Activated T-cell treated with anti-CD3 and anti-CD28 coated beads for 24 hours (primary cell): ENCODE results near the gene CBX3.
"Not testable (repeated sequence)": the region's sequence is repeated elsewhere in the genome, so short reads cannot be mapped to it uniquely, and the experiment has no call there.

Experiments used
- DNase-seq: peaks from one replicate; pipeline ENCODE4 v3.0.0-alpha.2; 2020; ENCODE audit warnings: low read depth

Gene CBX3

DNA sequence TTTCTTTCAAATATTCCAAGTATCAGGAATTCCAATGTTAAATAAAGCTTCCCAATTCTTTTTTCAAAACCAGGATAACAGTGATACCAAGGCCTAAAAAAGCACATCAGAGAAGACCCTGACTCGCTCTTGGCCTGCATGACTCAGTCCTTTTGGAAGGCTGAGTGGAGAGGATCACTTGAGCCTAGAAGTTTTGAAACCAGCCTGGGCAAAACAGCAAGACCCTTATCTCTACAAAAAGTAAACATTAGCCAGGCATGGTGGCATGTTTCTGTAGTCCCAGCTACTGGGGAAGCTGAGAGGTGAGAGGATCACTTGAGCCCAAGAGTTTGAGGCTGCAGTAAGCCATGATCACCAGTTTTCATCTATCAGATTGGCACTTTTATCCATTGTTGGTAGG lies 30.9 kb upstream of the CBX3 start:
- no peak for DNase-seq

DNA sequence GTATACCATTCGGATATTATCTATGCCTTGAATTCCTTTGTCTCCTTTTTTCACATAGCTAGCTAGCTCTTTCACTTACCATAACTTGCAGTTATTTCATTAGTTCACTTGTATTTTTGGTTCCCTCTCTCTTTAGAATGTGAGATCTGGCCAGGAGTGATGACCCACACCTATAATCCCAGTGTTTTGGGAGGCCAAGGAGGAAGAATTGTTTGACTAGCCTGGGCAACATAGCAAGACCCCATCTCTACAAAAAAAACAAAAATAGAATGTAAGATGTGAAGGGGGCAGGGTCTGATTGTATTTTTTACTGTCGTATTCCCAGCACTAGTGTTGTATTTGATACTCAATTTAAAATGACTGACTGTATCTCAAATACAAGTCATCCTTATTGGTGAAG lies 29.9 kb upstream of the CBX3 start:
- no peak for DNase-seq

DNA sequence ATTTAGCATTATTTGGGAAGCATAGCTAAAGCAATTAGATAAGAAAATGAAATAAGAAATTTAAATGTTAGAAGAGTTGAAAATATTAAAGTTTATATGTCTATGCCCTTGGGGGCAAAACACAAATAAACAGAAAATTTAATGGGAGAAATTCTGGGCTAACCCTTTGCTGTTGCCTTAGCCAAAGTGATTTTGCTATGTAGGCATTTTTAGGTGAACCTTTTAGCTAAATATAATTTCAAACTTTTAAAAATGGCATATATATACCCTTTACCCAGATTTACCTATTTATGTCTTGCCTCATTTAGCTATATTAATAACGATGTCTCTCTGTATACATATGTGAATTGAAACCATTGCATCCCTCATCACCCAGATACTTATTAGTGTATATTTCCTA lies 29.5 kb upstream of the CBX3 start:
- DNase-seq: no peak

DNA sequence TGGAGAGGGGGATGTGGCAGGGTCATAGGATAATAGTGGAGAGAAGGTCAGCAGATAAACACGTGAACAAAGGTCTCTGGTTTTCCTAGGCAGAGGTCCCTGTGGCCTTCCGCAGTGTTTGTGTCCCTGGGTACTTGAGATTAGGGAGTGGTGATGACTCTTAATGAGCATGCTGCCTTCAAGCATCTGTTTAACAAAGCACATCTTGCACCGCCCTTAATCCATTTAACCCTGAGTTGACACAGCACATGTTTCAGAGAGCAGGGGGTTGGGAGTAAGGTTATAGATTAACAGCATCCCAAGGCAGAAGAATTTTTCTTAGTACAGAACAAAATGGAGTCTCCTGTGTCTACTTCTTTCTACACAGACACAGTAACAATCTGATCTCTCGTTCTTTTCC lies 25.6 kb upstream of the CBX3 start:
- not testable (repeated sequence) for DNase-seq

DNA sequence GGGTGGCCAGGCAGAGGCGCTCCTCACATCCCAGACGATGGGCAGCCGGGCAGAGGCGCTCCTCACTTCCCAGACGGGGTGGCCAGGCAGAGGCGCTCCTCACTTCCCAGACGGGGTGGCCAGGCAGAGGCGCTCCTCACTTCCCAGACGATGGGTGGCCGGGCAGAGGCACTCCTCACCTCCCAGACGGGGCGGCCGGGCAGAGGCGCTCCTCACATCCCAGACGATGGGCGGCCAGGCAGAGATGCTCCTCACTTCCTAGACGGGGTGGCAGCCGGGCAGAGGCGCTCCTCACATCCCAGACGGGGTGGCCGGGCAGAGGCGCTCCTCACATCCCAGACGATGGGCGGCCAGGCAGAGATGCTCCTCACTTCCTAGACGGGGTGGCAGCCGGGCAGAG lies 24.8 kb upstream of the CBX3 start:
- DNase-seq: not testable (repeated sequence)

DNA sequence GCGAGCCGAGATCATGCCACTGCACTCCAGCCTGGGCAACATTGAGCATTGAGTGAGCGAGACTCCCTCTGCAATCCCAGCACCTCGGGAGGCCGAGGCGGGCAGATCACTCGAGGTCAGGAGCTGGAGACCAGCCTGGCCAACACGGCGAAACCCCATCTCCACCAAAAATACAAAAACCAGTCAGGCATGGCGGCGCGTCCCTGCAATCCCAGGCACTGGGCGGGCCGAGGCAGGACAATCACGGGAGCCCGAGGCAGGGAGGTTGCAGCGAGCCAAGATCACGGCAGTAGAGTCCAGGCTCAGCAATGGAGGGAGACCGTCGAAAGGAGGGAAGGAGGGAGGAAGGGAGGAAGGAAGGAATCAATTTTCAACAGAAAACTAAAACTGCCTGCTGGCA lies 24.3 kb upstream of the CBX3 start:
- DNase-seq: not testable (repeated sequence)

DNA sequence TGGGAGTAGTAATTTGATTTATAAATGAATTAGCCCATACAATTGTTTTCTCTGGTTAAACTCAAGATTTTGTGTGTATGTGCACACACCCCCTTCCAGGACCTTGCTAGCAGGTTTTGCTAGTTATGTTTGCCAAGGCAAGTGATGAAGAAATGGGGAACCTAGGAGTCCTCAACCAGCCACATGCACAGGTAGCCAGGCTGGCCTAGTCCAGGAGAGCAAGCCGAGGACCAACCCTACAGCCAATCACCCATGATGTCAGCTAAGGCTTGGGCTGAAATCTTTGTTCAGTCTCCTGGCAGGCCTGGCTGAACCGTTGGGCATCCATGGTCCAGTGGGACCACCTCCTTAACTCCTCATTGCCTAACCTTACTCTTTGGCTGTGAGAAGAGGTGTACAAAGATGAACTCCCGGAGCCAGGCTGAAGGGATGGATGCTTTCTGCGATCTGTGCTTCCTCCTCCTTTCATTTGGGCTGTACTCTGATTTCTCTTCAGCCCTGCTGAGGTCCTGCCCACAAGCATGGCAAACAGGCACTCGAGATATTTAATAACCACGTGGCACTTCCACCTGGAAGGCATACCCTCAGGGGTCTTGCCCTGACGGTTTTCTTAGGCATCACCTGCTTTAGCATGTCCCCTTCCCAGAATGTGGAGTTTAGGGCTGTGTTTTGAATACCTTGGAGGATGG lies 23.1 kb upstream of the CBX3 start:
- no peak for DNase-seq

DNA sequence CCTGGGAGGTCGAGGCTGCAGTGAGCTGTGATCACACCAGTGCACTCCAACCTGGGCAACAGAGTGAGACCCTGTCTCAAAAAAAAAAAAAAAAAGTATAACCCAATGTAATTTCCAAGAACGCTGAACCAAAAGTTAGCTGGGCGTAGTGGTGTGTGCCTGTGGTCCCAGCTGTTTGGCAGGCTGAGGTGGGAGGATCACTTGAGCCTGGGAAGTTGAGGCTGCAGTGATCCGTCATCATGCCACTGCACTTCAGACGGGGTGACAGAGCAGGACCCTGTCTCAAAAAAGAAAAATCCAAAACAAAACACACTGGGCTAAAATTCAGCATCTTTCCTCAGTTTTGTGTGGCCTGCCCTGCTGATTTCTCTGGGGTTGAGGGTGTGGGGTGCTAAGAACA lies 22.1 kb upstream of the CBX3 start:
- no peak for DNase-seq

DNA sequence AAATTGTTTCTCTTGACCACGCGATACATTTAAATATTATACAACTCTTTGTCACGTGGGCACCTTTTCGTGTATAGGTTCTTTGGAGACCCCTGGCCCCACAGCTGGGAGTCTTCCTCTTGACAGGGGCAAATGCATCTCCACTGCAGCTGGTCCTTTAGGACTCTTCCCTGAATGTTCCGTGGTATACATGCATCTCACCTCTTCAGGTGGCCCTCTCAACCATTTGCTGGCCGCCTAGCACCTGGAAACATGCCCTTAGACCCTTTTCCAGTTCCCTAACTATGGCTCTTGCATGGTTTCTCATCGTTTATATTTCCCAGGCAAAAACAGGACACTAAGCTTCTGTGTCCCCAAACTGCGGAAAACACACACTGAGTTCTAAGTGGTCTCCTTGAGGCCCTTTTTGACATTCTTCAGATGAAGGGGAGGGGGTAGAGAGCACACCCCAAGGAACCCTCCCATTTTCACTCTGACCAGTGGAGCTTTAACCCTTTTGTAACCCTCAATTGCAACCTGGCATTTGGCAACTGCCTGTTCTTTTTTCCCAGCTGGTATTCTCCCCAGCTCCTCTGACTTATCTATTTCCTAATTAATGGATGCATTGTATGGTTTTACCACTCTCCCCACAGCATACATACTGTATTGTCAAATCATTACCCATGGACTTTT lies 21.6 kb upstream of the CBX3 start:
- no peak for DNase-seq

DNA sequence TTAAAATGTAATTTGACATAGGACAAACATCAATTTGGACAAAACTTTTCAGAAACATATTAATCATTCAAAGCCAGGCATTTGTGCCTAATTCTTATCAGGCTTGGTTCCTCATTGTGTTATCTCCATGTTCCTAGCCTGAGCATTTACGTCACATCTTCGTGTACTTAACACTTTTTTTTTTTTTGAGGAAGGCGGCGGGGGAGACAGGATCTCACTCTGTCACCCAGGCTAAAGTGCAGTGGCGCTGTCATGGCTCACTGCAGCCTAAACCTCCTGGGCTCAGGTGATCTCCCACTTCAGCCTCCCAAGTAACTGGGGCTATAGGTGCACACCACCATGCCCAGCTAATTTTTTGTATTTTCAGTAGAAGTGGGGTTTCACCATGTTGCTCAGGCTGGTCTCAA lies 20.8 kb upstream of the CBX3 start:
- no peak for DNase-seq

DNA sequence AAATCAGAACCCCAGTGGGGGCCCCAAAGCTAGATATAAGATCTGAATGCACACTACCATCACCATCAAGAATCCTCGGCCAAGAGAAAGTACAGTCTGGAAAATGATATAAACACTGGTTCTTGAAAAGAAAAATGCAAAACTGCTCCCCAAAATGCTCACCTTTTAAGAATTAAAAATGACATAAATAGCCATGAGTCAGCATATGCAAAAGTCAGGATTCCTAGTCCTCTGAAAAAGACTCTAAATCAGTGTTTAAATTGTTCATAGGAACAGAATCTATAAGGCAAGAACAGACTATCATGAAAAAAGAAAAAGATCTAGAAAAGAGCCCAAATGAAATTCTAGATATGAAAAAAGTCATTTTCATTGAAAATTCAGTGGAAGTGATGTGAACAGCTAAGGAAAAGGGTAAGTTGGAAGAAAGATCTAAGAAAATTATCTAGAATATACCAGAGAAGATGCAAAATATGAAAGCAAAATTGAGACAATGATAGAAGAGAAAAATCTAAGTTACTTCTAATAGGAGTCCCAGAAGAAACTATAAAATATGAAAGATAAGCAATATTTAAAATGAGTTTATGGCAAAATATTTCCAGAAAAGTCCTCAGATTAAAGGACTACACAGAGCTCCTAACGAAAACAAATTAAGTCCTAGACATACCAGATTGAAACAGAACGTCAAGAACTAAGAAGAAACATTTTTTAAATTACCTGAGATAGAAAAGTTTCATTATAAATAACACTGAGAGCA lies 19.9 kb upstream of the CBX3 start:
- DNase-seq: no peak

DNA sequence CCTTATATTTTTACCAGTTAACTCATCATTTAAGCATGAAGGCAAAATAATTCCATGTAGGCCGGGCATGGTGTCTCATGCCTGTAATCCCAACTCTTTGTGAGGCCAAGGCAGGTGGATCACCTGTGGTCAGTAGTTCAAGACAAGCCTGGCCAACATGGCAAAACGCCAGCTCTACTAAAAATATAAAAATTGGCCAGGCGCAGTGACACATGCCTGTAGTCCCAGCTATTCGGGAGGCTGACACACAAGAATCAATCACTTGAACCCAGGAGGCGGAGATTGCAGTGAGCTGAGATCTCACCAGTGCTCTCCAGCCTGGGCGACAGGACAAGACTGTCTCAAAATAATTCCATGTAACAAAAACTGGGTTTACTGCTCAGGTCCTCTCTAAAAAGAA lies 19.3 kb upstream of the CBX3 start:
- no peak for DNase-seq

DNA sequence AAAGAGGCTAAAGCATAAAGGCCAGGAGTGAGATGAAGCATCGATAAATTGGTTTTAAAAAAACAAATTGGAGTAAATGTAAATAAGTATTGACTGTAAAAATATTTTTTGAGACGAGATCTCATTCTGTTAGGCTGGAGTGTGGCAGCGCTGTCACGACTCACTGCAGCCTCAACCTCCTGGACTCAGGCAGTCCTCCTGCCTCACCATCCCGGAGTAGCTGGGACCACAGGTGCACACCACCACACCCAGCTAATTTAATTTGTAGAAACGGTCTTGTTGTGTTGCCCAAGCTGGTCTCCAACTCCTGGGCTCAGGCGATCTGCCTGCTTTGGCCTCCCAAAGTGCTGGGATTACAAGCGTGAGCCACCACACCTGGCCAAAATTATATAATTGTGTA lies 18.8 kb upstream of the CBX3 start:
- no peak for DNase-seq

DNA sequence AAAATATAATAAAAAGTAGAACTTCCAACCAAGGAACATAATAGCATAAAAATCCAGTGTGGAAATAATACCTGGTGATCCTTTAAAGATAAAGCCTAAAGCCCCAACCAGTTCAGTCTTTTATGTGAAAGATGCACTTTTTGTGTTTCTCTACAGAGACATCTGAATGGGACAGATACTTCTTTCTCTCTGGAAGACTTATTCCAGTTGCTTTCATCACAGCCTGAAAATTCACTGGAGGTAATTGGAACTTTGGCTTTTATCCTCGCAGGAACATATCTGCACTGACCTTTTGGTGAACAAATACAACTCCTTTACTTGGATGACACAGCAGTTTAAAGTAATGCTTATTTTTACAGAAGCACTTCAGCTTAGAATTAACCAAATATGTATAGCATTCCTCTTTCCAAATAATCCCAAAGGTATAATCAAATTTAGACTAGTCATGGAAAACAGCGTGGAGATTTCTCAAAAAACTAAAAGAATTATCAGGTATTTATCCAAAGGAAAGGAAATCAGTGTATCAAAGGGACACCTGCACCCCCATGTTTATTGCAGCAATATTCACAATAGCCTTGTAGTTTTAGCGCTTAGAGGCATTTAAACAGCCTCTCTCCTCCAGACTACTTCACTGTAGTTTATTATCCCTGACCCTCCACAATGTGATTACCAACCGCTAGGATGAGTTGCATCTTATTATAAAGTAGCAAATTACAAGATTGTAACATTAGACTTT lies 17.8 kb upstream of the CBX3 start:
- DNase-seq: no peak

DNA sequence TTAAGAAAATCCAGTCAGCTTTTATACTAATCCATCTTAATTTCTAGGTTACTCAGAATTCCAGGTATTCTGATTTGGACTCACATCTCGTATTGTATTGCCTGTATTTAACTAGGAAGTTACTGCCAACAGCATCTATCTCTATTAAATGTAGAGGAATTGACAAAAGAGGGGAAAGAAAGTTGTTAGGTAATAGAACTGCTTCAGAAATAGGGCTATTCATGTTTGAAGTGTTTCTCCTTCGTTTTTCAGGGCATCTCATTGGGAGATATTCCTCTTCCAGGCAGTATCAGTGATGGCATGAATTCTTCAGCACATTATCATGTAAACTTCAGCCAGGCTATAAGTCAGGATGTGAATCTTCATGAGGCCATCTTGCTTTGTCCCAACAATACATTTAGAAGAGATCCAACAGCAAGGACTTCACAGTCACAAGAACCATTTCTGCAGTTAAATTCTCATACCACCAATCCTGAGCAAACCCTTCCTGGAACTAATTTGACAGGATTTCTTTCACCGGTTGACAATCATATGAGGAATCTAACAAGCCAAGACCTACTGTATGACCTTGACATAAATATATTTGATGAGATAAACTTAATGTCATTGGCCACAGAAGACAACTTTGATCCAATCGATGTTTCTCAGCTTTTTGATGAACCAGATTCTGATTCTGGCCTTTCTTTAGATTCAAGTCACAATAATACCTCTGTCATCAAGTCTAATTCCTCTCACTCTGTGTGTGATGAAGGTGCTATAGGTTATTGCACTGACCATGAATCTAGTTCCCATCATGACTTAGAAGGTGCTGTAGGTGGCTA lies 17.1 kb upstream of the CBX3 start:
- DNase-seq: not testable (repeated sequence)

DNA sequence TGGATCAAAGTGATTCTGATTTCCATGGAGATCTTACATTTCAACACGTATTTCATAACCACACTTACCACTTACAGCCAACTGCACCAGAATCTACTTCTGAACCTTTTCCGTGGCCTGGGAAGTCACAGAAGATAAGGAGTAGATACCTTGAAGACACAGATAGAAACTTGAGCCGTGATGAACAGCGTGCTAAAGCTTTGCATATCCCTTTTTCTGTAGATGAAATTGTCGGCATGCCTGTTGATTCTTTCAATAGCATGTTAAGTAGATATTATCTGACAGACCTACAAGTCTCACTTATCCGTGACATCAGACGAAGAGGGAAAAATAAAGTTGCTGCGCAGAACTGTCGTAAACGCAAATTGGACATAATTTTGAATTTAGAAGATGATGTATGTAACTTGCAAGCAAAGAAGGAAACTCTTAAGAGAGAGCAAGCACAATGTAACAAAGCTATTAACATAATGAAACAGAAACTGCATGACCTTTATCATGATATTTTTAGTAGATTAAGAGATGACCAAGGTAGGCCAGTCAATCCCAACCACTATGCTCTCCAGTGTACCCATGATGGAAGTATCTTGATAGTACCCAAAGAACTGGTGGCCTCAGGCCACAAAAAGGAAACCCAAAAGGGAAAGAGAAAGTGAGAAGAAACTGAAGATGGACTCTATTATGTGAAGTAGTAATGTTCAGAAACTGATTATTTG lies 16.3 kb upstream of the CBX3 start:
- DNase-seq: no peak

DNA sequence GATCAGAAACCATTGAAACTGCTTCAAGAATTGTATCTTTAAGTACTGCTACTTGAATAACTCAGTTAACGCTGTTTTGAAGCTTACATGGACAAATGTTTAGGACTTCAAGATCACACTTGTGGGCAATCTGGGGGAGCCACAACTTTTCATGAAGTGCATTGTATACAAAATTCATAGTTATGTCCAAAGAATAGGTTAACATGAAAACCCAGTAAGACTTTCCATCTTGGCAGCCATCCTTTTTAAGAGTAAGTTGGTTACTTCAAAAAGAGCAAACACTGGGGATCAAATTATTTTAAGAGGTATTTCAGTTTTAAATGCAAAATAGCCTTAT lies 15.7 kb upstream of the CBX3 start:
- DNase-seq: no peak

DNA sequence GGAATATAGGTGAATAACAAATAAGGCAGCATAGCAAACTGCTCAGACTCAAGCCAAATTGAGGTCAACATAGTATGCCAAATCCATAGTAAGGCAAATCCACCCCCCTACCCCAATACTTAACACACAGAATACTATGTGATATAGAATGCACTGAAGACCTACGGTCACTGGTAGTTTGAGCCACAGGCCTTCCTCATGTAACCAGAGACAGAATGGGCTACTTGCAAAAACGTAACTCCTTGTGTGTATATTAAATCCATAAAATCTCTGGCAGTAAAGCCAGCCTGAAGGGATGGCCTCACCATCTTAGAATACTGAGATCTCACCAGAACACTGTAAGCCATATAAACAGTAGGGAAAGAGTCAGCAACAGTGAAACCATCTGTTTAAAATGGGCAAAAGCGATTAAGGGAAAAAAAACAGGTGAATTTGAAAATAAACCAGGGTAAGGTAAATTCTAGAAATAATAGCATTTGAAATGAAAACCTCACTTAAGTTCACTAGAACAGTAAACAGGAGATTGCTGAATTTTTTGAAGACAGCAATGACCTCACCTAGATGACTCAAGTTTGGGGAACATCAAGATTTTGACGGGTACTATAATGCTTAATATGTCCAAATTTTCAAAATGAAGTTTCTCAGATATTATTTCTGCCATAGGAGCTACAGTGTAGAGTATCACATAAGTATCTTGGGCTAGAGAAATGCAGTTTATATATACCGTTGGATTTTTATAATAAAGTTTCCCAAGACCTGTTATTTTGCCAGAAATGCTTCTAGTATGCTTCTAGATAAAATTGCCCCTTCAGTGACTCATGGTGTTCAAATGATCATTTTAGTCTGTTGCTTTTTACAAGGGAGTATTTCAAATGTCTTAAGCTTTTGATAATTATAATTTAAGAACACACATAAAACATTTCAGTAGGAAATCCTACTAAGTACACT lies 14.9 kb upstream of the CBX3 start:
- no peak for DNase-seq

DNA sequence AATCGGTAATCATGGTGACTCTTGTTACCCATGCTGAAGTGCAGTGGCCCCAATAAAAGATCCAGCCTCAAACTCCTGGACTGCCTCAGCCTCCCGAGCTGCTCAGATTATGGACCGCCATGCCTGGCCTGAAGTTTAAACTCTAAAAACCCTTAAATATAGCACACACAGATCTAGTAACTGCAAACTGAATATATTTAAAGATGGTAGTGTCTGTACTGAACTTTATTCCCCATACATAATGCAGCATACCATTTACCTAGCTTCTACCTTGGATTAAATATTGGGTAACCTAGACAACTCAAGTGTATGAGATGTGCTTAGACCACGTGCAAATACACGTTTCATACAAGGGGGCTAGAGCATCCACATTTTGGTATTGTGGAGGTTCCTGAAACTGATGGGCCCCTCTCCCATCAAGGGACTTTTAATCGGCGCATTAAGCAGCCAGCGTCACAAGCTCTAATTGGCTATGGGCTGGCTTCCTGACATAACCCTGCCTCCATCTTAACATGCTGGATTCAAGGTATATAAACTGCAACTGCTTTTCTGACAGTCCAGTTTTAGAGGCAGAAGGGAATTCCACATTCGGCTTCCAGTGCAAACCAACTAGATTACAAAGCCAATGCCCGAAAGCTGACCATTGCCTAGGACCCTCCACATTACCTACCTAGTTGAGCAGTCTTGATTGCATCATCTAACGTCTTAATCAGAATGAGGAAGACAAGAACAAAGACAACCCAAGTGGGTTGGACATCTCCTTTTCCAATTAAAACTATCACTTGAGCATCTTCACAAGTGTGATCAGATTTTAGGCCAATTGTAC lies 14.0 kb upstream of the CBX3 start:
- no peak for DNase-seq
